ENCODE measurements around the gene ALDH18A1.

DNA sequence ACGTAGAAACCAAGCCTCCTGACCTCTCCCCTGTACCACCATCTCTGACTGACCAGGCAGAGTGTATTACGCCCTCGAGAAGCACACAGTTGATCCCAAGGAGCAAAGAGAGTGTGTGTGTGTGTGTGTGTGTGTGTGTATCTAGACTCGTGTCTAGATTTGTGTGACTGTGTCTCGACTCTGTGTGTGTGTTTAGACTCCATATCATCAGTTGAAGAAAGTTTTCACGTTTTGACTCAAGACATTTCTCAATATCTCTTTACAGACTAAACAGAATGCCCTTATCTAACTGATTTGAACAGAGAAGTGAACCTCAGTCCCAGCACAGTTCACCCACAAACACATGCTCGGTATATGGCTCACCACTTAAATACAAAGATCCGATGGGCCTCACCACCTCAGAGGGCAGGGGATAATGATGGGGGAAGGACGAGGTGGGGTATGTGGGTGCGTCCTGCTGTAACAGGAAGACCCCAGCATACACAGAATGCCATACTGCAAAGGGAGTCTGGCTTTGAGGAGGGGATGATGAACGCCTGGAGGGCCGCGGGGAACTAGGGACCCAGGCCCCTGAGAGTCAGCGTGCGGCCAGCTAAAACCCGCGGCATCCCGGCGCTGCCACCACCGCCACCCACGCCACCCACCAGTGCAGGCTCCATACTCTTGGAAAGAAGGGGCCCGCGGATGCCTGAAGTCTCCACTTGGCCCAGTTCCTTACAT is 780 bp downstream of the ALDH18A1 start:
- TF ChIP-seq, protein P1, sequence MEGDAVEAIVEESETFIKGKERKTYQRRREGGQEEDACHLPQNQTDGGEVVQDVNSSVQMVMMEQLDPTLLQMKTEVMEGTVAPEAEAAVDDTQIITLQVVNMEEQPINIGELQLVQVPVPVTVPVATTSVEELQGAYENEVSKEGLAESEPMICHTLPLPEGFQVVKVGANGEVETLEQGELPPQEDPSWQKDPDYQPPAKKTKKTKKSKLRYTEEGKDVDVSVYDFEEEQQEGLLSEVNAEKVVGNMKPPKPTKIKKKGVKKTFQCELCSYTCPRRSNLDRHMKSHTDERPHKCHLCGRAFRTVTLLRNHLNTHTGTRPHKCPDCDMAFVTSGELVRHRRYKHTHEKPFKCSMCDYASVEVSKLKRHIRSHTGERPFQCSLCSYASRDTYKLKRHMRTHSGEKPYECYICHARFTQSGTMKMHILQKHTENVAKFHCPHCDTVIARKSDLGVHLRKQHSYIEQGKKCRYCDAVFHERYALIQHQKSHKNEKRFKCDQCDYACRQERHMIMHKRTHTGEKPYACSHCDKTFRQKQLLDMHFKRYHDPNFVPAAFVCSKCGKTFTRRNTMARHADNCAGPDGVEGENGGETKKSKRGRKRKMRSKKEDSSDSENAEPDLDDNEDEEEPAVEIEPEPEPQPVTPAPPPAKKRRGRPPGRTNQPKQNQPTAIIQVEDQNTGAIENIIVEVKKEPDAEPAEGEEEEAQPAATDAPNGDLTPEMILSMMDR (IDR thresholded peaks at IDR 0.05; ENCODE audit: insufficient read depth, low read length): no peak
- no peak for TF ChIP-seq POLR2AphosphoS5 (IDR thresholded peaks at IDR 0.05; ENCODE audit: low read depth)
- TF ChIP-seq, protein P2, sequence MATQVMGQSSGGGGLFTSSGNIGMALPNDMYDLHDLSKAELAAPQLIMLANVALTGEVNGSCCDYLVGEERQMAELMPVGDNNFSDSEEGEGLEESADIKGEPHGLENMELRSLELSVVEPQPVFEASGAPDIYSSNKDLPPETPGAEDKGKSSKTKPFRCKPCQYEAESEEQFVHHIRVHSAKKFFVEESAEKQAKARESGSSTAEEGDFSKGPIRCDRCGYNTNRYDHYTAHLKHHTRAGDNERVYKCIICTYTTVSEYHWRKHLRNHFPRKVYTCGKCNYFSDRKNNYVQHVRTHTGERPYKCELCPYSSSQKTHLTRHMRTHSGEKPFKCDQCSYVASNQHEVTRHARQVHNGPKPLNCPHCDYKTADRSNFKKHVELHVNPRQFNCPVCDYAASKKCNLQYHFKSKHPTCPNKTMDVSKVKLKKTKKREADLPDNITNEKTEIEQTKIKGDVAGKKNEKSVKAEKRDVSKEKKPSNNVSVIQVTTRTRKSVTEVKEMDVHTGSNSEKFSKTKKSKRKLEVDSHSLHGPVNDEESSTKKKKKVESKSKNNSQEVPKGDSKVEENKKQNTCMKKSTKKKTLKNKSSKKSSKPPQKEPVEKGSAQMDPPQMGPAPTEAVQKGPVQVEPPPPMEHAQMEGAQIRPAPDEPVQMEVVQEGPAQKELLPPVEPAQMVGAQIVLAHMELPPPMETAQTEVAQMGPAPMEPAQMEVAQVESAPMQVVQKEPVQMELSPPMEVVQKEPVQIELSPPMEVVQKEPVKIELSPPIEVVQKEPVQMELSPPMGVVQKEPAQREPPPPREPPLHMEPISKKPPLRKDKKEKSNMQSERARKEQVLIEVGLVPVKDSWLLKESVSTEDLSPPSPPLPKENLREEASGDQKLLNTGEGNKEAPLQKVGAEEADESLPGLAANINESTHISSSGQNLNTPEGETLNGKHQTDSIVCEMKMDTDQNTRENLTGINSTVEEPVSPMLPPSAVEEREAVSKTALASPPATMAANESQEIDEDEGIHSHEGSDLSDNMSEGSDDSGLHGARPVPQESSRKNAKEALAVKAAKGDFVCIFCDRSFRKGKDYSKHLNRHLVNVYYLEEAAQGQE (IDR thresholded peaks at IDR 0.05; ENCODE audit: insufficient replicate concordance, low read depth): no peak

All from HL-60 (cell line).